ENCODE measurements around the gene MCM10.
"Not testable (repeated sequence)": the region's sequence is repeated elsewhere in the genome, so short reads cannot be mapped to it uniquely, and the experiment has no call there.

Gene MCM10

DNA sequence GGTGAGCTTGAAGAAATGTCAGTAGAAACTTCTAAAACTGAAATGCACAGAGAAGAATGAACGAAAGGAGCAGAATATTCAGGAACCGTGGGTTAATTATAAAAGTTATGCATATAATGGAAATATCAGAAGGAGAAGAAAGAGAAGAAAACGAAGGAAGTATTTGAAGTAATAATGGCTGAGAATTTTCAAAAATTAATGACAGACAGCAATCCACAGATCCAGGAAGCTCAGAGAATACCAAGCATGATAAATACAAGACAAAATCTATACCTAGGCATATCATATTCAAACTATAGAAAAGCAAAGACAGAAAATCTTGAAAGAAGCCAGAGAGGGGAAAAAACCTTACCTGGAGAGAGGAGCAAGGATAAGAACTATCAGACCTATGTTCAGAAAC lies 16.5 kb upstream of the MCM10 start:
- TF ChIP-seq, protein P1, sequence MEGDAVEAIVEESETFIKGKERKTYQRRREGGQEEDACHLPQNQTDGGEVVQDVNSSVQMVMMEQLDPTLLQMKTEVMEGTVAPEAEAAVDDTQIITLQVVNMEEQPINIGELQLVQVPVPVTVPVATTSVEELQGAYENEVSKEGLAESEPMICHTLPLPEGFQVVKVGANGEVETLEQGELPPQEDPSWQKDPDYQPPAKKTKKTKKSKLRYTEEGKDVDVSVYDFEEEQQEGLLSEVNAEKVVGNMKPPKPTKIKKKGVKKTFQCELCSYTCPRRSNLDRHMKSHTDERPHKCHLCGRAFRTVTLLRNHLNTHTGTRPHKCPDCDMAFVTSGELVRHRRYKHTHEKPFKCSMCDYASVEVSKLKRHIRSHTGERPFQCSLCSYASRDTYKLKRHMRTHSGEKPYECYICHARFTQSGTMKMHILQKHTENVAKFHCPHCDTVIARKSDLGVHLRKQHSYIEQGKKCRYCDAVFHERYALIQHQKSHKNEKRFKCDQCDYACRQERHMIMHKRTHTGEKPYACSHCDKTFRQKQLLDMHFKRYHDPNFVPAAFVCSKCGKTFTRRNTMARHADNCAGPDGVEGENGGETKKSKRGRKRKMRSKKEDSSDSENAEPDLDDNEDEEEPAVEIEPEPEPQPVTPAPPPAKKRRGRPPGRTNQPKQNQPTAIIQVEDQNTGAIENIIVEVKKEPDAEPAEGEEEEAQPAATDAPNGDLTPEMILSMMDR (conservative IDR thresholded peaks at IDR 0.05; ENCODE audit: low read depth, low read length), result no peak
- no peak overlapping the region for H3K4me3 ChIP-seq (ENCODE audit: low read length)
- no peak for DNase-seq (ENCODE audit: low read depth)

DNA sequence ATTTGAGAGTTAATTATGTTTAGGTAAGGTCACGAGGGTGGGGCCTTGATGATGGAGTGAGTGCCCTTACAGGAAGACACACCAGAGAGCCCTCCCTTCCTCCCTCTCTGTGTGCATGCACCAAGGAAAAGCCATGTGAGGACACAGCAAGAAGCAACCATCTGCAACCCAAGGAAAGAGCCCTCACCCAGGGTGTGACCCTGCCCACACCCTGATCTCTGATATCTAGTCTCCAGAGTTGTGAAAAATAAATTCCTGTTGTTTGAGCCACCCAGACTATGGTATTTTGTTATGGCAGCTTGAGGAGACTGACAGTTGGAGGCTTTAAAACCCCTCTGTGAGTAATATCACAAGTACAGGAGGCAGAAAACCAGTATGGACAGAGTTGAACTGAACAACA lies 15.0 kb upstream of the MCM10 start:
- H3K4me3 ChIP-seq (ENCODE audit: low read length), result no peak overlapping the region
- TF ChIP-seq, protein P1 (conservative IDR thresholded peaks at IDR 0.05; ENCODE audit: low read depth, low read length), result no peak

DNA sequence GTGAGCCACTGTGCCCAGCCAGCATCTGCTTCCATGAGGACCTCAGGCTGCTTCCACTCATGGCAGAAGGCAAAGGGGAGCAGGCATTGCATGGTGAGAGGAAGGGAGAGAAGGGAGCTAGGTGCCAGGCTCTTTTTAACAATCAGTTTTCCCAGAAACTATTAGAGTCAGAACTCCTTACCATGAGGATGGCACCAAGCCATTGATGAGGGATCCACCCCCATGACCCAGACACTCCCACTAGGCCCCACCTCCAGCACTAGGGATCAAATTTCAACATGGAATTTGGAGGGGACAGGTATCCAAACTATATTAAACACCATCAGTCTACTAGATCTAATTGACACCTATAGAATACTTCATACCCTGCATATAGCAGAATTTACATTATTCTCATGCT lies 14.2 kb upstream of the MCM10 start:
- DNase-seq (ENCODE audit: low read depth), result no peak
- H3K4me3 ChIP-seq (ENCODE audit: low read length), result no peak overlapping the region
- TF ChIP-seq, protein P1 (conservative IDR thresholded peaks at IDR 0.05; ENCODE audit: low read depth, low read length), result no peak

More for the DNA sequence above, 15.0 kb upstream of the MCM10 start:
- no peak for DNase-seq (ENCODE audit: low read depth)

DNA sequence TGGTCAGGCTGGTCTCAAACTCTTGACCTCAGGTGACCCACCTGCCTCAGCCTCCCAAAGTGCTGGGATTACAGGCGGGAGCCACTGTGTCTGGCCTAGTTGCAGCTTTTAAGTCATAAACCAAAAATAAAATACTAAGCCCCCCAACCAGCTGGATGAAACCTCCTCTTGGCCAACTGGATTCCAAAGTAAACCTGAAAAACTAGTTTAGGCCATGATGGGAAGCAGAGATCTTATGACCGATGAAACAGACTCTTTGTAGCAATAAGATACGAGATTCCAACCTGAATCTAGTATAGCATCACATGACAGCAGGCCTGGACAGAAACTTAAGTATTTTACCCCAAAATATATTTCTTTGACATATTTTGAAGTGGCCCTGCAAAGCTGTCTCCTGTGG lies 9.1 kb upstream of the MCM10 start:
- TF ChIP-seq, protein P1 (conservative IDR thresholded peaks at IDR 0.05; ENCODE audit: low read depth, low read length), result no peak
- no peak for DNase-seq (ENCODE audit: low read depth)
- H3K4me3 ChIP-seq (ENCODE audit: low read length), result no peak overlapping the region

DNA sequence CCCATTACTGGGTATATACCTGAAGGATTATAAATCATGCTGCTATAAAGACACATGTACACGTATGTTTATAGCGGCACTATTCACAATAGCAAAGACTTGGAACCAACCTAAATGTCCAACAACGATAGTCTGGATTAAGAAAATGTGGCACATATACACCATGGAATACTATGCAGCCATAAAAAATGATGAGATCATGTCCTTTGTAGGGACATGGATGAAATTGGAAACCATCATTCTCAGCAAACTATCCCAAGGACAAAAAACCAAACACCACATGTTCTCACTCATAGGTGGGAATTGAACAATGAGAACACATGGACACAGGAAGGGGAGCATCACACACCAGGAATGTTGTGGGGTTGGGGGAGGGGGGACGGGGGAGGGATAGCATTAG lies 5.5 kb upstream of the MCM10 start:
- not testable (repeated sequence) for H3K4me3 ChIP-seq (ENCODE audit: low read length); DNase-seq (ENCODE audit: low read depth)

DNA sequence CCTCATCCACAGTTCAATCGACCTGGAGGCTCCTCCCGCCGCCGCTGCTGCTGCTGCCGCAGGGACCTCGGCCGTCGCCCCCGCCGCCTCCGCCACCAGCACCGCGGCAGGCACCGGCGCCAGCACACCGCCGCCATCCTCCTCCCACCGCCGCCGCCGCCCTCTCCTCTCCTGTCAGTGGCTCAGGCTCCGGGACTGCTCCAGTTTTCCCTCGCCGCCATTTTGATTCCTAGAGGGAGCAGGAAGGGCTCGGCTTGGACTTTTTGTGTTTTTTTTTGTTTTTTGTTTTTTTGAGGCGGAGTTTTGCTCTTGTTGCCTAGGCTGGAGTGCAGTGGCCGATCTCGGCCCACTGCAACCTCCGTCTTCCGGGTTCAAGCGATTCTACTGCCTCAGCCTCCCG lies 3.0 kb upstream of the MCM10 start:
- DNase-seq (ENCODE audit: low read depth), result no peak
- peak overlapping the region; percentile 5 for H3K4me3 ChIP-seq (ENCODE audit: low read length)
- TF ChIP-seq, protein P1 (conservative IDR thresholded peaks at IDR 0.05; ENCODE audit: low read depth, low read length), result no peak

DNA sequence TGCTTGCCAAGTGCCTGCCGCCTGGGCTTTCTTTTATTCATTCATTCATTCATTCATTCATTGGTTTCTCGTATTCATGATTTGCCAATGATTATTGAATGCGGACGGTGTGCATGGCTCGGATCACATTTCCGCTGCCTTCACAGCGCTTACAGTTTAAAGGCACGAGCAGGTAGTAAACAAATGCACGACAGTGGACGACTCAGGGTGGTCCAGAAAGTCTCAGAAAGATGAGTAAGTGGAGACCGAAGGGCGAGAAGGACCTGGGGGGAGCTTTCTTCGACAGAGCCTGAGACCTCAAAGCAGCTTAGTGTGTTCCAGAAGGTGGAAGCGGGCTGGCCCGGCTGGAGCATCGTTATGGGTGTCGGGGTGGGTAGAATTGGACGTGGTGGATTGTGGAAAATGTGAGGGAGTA lies 506 bp downstream of the MCM10 start:
- peak overlapping the region; percentile 71 for H3K4me3 ChIP-seq (ENCODE audit: low read length)
- no peak for DNase-seq (ENCODE audit: low read depth)
- TF ChIP-seq, protein P1 (conservative IDR thresholded peaks at IDR 0.05; ENCODE audit: low read depth, low read length), result no peak

DNA sequence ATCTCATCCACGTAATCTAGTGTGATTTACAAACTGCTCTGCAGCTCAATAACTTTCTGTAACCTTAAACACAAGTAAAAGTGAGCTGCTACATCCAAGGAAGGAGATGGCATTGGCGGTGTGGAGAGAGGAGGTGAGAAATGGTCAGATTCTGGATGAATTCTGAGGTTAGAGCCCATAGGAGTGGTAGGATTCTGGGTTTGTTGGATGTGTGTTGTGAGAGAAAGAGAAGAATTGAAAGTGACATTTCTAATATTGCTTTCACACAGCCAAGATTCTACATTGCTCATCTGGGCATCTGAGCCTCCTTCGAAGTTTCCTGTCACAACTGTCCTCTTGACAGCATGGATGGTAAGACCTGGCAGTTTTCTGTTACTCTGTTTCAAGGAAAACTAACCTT lies 2.5 kb downstream of the MCM10 start:
- DNase-seq (ENCODE audit: low read depth), result no peak
- TF ChIP-seq, protein P1 (conservative IDR thresholded peaks at IDR 0.05; ENCODE audit: low read depth, low read length), result no peak
- H3K4me3 ChIP-seq (ENCODE audit: low read length), result no peak overlapping the region
